Inflammatory macrophage treated with lipopolysaccharide for 4 hours (primary cell): ENCODE results near the gene MANSC1.
"Not testable (repeated sequence)": the region's sequence is repeated elsewhere in the genome, so short reads cannot be mapped to it uniquely, and the experiment has no call there.

Experiments
- DNase-seq: peaks from one replicate; pipeline ENCODE4 v3.0.0-alpha.2; 2020

The MANSC1 gene

DNA sequence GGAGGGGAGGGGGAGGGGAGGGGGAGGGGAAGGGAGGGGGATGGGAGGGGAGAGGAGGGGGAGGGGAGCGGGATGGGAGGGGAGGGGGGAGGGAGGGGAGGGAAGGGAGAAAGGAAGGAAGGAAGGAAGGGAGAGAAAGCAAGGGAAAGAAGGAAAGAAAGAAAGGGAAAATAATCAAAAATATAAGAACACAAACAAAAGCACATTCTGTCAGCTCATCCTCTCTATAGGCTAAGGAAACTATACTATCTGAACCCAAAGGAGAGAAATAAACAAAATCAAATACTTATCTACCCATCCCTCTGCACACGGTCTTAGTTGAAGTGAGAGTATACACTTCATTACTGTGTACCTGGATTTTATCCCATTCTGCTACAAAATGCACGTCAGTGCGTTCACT is 26.9 kb downstream of the MANSC1 start:
- DNase-seq = no peak

DNA sequence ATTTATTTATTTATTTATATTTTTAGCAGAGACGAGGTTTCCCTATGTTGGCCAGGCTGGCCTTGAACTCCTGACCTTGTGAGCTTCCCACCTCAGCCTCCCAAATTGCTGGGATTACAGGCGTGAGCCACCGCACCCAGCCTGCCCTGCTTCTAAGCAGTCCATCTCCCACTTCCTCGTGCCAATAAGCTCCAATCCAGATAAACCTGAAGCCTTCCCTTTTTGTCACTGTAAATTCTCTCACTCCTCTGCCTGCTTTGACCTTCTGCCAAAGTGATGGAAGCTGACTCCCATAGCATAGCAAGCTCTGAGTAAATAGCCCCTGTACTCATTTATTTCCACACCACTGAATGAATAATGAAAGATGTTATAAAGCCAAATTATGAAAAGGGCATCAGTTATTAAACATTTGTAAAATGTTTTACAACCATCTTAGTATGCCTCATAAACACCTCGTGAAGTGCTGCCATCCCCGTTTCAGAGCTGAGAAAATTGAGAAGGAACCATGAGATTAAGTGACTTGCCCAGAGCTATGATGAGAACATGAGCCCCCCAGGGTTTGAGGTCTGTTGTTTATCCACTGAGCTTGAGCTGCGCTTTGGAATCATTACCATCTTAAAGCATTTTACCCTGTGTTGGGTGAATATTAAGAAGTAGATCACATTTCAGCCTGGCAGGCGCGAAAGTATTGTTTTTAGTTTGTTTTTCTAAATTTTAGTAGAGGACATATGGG is 30.4 kb downstream of the MANSC1 start:
- no peak for DNase-seq

- DNase-seq = no peak
Observed at GRCh38 chr12:12315838-12316237, 34.2 kb downstream of the MANSC1 start.

DNA sequence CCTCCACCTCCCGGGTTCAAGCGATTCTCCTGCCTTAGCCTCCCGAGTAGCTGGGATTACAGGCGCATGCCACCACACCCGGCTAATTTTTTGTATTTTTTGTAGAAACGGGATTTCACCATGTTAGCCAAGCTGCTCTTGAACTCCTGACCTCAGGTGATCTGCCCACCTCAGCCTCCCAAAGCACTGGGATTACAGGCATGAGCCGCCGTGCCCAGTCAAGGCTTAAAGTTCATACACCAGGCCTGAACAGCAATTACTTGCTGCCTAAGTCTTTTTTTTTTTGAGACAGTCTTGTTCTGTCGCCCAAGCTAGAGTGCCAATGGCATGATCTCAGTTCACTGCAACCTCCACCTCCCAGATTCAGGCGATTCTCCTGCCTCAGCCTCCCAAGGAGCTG is 39.3 kb downstream of the MANSC1 start:
- not testable (repeated sequence) for DNase-seq

- no peak for DNase-seq
Observed at GRCh38 chr12:12305568-12306300, 44.3 kb downstream of the MANSC1 start.

DNA sequence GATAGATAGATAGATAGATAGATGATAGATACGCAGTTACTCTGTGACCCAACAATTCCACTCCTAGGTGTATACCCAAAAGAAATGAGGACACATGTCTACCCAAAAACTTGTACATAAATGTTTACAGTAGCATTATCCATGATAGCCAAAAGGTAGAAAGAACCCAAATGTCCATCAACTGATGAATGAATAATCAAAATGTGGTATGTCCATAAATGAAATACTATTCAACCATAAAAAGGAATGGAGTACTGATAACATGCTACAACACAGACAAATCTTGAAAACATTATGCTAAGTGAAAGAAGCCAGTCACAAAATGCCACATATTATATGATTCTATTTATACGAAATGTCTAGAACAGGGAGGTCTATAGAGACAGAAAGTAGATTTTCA is 47.1 kb downstream of the MANSC1 start:
- DNase-seq = no peak

DNA sequence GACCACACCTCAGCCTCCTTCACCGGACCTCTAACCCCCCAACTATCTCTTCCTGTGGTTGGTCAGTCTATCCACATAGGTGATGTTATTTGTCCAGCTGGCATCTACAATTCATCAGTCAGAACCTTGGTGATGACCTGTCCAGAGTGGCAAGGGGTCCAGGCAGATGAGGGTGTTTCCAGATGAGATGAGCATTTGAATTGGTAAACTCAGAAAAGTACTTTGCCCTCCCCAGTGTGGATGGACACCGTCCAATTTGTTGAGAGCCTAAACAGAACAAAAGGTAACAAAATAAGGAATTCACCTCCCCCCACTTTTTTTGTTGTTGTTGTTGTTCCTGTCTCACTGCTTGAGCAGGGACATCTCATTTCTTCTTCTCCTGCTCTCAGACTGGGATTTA is 48.9 kb downstream of the MANSC1 start:
- DNase-seq = no peak

DNA sequence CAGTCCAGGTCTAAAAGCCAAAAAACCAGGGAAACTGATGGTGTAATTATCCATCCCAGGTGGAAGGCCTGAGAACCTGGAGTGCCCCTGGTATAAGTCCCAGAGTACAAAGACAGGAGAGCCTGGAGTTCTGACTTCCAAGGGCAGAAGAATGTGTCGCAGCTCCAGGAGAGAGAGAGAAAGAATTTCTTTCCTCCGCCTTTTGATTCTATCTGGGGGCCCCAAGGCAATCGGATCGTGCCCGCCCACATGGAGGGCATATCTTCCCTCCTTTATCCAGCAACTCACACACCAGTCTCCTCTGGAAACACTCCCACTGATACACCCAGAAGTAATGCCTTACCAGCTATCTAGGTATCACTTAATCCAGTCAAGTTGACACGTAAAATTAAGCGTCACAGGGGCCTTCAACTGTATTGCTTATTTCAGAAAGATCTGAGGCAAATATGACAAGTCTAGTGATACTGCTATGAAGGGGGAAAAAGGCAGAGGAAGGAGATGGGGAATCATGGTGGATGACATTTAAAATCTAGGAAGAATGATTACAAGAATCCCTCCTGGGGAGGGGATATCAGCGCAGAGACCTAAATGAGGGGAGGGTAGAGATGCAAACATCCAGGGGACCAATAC is 52.7 kb downstream of the MANSC1 start:
- DNase-seq = no peak

DNA sequence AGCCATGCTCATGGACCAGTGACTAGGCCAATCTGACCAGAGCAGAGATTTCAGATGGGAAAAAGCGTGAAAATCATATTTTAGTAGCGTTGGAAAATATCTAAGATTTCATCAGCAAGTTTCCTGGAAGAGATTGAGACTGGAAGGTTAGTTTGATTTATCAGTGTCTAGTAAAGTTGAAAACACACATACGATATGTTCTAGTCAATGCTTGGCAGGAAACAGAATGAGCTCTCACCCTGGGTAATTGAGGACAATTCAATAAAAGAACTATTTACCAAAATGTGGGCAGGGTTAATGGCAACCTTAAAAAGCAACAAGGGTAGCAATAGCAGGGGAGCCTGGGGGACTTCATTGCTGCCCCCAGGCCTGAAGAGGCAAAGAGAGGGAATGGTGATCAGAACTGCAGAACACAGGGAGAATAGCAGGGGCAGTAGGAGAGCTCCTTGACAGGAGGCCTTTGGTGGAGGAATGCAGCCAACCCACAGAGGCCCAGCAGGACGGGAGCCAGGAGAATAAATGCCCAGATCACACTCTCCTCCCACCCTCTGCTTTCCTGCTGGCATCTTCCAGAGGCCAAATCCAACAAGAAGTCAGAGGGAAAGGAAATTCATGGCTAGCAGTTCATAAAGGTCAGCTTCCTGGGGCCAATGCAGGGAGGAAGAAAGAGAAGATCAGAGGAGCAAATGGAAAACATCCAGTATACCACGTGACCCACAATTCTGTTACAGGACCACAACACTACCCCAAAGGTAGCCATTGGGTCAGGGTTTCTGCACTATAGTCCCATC is 55.6 kb downstream of the MANSC1 start:
- no peak for DNase-seq

GRCh38 chr12:12290206-12290605 is 59.8 kb downstream of the MANSC1 start:
- DNase-seq = no peak

GRCh38 chr12:12286441-12286840 is 63.6 kb downstream of the MANSC1 start:
- DNase-seq = no peak

- no peak for DNase-seq
Observed at GRCh38 chr12:12282761-12283425, 67.1 kb downstream of the MANSC1 start.

- no peak for DNase-seq
Observed at GRCh38 chr12:12282202-12282601, 67.8 kb downstream of the MANSC1 start.

DNA sequence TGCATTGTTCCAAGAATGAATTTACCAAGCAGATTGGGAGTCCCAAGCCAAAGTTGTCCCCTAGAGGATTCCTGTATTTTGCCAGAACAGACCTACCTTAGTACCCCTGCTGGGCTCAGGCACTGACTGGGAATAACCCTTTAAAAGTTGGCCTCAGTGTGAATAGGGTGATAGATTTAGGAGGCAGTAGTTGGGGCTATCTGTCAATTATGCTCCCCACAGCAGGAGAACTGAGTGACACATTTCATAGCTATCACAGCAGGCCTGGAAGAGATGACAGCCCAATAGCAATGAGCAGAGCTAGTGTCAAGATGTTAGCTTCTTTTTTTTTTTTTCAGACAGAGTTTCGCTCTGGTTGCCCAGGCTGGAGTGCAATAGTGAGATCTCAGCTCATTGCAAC is 68.9 kb downstream of the MANSC1 start:
- no peak for DNase-seq

- no peak for DNase-seq
Observed at GRCh38 chr12:12278899-12279298, 71.1 kb downstream of the MANSC1 start.
